ENCODE measurements around the gene ENAH.

ENAH gene

DNA sequence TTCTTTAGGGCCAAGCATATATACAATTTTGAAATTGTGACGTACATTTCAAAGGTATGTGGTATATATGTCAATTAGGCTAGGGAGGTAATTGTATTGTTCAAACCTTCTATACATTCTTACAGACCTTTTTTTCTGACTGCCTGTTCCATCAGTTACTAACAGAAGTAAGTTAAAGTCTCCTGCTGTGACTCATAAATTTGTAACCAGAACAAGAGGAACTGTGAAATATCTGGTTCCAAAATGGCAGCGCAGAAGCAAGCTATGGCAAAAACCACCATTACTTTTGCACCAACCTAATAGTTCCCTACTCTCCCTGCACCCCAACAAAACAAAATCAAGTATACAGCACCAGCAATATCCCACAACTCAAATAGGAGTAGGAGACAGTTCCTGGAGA lies 93.6 kb downstream of the ENAH start:
- Histone ChIP-seq H3K9me3 (ENCODE audit: control insufficient read depth, insufficient read depth, low read length) (peaks cover 13% of the 10 kb centered on the region), H3K9ac (ENCODE audit: low read depth, low read length) (no peak overlapping the region), H3K4me1 (ENCODE audit: insufficient read depth, low read length) (no peaks in the 10 kb centered on the region), H3K36me3 (ENCODE audit: insufficient read depth, low read length) (peaks cover 13% of the 10 kb centered on the region)

DNA sequence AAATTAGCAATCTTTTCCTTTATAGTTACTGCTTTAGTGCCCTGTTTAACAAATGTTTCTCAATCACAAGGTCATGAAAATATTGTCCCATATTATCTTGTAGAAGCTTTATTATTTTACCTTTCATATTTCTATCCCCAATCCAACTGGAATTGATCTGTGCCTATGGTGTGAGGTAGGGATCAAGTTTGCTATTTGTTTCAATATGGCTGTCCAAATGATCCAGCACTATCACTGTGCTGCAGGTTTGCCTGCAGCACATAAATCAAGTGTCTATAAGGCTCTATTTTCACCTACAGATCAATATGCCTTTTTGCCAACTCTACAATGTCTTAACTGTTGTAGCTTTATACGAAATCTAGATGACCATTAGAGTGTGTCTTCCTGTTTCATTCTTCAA lies 96.2 kb downstream of the ENAH start:
- H3K36me3 ChIP-seq (ENCODE audit: insufficient read depth, low read length), result peaks cover 13% of the 10 kb centered on the region
- H3K4me1 ChIP-seq (ENCODE audit: insufficient read depth, low read length), result no peaks in the 10 kb centered on the region
- peaks cover 13% of the 10 kb centered on the region for H3K9me3 ChIP-seq (ENCODE audit: control insufficient read depth, insufficient read depth, low read length)
- H3K9ac ChIP-seq (ENCODE audit: low read depth, low read length), result no peak overlapping the region

DNA sequence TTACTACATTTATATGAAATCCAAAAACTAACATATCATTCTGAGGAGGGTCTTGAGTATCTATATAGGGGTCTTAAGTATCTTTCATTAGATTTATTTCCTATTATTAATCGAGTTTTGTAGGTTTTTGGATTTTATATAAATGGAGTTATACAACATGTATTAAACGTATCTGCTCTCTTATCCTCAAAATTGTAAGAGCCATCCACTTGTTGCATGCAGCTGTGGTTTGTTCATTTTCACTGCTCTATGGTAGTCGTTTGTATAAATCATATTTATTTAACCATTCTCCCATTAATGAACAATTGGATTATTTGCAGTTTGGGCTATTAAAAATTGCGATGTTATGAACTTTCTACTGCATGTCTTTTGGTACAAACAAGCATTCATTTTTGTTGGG lies 97.1 kb downstream of the ENAH start:
- Histone ChIP-seq H3K9ac (ENCODE audit: low read depth, low read length) (no peak overlapping the region), H3K36me3 (ENCODE audit: insufficient read depth, low read length) (peaks cover 13% of the 10 kb centered on the region), H3K4me1 (ENCODE audit: insufficient read depth, low read length) (no peaks in the 10 kb centered on the region), H3K9me3 (ENCODE audit: control insufficient read depth, insufficient read depth, low read length) (peaks cover 13% of the 10 kb centered on the region)

DNA sequence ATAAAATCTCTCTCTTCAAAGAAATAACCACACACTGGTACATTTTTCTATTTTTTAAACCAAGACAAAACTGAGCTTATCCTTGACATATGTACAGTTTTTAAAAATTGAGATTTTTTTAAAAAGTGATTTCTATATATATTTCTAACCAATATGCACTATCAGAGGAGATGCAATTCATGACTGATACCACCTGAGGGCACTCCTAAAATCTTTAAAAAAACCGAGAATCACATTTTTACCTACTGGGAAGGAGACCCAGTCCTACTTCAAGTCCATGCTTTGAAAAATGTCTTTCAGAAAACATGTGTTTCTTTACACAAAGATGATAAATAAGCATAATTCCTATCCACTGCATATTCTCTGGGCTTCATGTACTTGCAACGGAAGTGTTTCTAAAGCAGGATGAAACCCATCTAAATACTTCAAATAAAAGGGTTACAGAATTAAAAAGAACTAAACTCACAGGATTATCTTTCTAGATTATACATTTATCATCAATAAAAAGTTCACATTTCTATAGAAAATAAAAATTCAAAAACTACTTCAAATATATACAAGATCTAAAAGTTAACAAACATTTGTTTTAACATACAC lies 98.6 kb downstream of the ENAH start:
- Histone ChIP-seq H3K9ac (ENCODE audit: low read depth, low read length) (no peak overlapping the region), H3K4me1 (ENCODE audit: insufficient read depth, low read length) (no peaks in the 10 kb centered on the region), H3K36me3 (ENCODE audit: insufficient read depth, low read length) (peaks cover 9% of the 10 kb centered on the region), H3K9me3 (ENCODE audit: control insufficient read depth, insufficient read depth, low read length) (peaks cover 13% of the 10 kb centered on the region)

DNA sequence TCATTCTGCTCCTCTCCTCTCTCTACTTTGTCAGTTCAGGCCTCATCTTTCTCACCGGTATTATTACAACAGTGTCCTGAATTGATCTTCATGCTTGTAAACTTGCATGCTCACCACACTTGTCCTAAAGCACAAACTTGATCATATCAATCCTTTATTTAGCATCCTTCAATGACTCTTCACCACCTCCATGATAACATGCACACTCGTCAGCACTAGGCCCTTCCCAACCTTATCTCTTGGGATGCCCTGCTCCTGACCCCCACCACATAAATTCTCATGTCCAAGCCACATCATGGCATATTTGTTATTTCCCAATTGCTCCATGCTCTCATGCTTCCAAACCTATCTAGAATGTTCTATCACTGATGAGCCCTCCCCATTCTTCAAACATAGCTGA lies 103.1 kb downstream of the ENAH start:
- no peaks in the 10 kb centered on the region; the same call in 1 of the 2 replicates for H3K4me1 ChIP-seq (ENCODE audit: insufficient read depth, low read length)
- no peak overlapping the region for H3K9ac ChIP-seq (ENCODE audit: low read depth, low read length)
- H3K36me3 ChIP-seq (ENCODE audit: insufficient read depth, low read length), result peaks cover 6% of the 10 kb centered on the region
- no peaks in the 10 kb centered on the region for H3K9me3 ChIP-seq (ENCODE audit: control insufficient read depth, insufficient read depth, low read length)

DNA sequence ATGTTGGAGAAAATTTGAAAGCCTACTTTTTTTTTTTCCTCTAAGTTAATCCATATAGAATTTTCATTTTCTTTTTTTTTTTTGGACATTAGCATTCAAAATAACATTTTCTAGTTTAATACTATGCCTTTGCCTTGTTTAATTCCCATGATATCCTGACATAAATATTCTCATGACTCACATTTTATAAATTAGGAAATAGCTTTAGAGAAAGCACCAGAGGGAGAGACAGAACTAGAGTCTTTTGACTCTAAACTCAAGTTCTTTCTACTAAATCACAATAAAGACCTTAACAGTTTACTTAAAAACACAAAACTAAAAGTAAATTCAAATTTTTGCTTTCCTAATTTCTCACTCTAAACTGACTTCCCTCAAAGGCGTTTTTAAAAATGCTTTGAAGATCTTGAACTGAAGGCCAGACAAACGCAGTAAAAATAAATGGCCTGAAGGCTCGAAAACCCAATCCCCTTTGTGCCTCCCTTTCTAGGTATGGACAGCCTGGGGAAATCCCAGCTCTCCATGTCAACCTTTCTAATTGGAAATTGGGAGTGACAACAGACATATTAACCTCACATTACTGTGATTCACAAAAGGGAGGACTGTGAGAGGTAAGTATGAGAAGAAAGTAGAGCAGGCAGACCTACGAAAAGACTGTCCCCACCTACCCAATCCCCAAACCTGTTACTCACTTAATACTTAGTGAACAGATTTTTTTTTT lies 104.6 kb downstream of the ENAH start:
- Histone ChIP-seq H3K4me1 (ENCODE audit: insufficient read depth, low read length) (no peaks in the 10 kb centered on the region; the same call in 1 of the 2 replicates), H3K9me3 (ENCODE audit: control insufficient read depth, insufficient read depth, low read length) (no peaks in the 10 kb centered on the region), H3K36me3 (ENCODE audit: insufficient read depth, low read length) (peaks cover 4% of the 10 kb centered on the region; the same call in 1 of the 2 replicates), H3K9ac (ENCODE audit: low read depth, low read length) (no peak overlapping the region)

DNA sequence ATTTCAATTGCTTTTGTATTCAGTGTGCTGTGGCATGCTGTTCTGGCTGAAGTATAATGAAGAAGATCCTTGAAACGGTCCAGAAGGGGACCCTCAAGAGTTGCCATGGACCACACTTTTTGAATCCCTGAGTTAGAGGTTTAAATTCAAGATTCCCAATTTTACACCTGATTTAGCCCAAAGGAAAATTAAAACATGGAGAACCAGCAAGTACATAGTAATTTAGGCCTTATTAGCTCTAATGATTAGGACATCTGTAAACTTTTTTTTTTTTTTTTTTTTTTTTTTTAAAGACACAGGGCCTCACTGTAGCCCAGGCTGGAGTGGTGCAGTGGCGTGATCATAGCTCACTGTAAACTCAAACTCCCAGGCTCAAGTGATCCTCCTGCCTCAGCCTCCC lies 107.3 kb downstream of the ENAH start:
- Histone ChIP-seq H3K4me1 (ENCODE audit: insufficient read depth, low read length) (peaks cover 6% of the 10 kb centered on the region), H3K9ac (ENCODE audit: low read depth, low read length) (no peak overlapping the region), H3K9me3 (ENCODE audit: control insufficient read depth, insufficient read depth, low read length) (no peaks in the 10 kb centered on the region), H3K36me3 (ENCODE audit: insufficient read depth, low read length) (0 out of 2 replicates have a peak, but pooled peaks cover 4% of the 10 kb centered on the region)

DNA sequence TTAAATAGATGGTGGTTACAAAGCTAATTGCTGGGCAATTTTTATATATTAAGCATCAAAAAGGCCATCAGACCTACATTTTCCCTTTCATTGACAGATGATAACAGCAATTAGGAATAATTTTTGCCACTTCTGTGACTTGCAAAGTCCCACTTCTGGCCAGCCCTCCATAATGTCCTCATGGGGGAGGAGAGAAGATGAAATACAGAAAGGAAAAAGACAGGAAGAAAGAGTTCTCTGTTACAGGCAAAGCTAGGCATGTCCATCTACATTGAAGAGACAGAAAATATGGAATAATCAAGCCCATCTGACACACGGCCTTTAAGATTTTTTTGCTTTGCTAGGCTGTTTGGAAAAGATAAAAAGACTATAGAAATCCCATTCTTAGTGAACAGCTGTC lies 108.0 kb downstream of the ENAH start:
- Histone ChIP-seq H3K36me3 (ENCODE audit: insufficient read depth, low read length) (0 out of 2 replicates have a peak, but pooled peaks cover 4% of the 10 kb centered on the region), H3K4me1 (ENCODE audit: insufficient read depth, low read length) (peaks cover 6% of the 10 kb centered on the region), H3K9me3 (ENCODE audit: control insufficient read depth, insufficient read depth, low read length) (no peaks in the 10 kb centered on the region), H3K9ac (ENCODE audit: low read depth, low read length) (no peak overlapping the region)

DNA sequence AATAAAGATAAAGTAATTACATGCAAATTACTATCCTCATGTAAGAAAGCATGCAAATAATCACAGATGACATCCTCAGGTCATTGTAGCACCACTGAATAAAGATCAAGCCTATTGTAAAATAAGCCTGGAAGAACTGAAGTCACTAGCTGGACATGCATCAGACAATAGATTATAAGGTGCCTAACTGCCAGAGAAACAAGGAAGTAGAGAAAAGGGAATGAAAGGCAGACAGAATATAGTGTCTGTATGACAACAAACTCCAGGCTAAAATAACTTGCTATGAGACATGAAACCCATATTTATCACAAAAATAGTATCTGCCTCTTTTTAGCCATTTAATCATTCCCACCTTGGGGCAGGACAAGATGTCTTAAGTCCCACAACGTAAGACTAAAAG lies 108.7 kb downstream of the ENAH start:
- peaks cover 11% of the 10 kb centered on the region for H3K4me1 ChIP-seq (ENCODE audit: insufficient read depth, low read length)

DNA sequence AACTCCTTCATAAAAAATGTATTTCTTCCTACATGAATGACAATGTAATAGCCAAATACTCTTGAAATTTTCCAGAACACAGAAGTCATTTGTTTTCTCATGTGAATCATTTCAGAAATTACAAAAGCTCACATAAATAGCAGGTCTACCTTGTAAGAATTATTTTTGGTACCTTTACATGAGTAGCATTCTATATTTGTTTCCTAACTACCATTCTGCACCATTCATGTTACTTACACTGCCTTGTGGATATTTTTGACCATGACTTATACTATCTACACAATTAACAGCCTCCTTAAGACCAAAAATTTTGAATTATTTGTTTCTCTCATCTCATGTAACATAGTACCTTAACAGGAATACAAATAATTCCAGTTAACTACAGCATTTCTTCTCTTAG lies 109.6 kb downstream of the ENAH start:
- Histone ChIP-seq H3K4me1 (ENCODE audit: insufficient read depth, low read length) (peaks cover 13% of the 10 kb centered on the region; the same call in 1 of the 2 replicates), H3K9me3 (ENCODE audit: control insufficient read depth, insufficient read depth, low read length) (no peaks in the 10 kb centered on the region), H3K36me3 (ENCODE audit: insufficient read depth, low read length) (0 out of 2 replicates have a peak, but pooled peaks cover 4% of the 10 kb centered on the region), H3K9ac (ENCODE audit: low read depth, low read length) (no peak overlapping the region)

More for the DNA sequence above, 108.7 kb downstream of the ENAH start:
- H3K9ac ChIP-seq (ENCODE audit: low read depth, low read length), result no peak overlapping the region
- no peaks in the 10 kb centered on the region for H3K9me3 ChIP-seq (ENCODE audit: control insufficient read depth, insufficient read depth, low read length)
- H3K36me3 ChIP-seq (ENCODE audit: insufficient read depth, low read length), result 0 out of 2 replicates have a peak, but pooled peaks cover 4% of the 10 kb centered on the region

DNA sequence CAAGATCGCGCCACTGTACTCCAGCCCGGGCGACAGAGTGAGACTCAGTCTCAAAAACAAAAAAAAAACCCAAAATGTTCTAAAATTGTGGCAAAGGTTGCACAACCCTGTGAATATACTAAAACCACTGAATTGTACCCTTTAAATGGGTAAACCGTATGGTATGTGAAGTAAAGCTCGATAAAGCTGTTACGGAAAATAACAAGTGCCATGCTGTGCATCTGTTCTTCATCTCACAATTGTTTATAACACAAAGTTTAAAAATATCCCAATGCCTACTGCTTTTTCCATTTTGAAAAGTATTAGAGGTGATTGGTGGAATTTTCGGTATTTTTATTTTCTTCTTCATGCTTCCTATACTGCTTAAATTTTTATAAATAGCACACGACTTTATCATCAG lies 111.5 kb downstream of the ENAH start:
- Histone ChIP-seq H3K36me3 (ENCODE audit: insufficient read depth, low read length) (0 out of 2 replicates have a peak, but pooled peaks cover 4% of the 10 kb centered on the region), H3K4me1 (ENCODE audit: insufficient read depth, low read length) (peaks cover 20% of the 10 kb centered on the region; the same call in 1 of the 2 replicates), H3K9me3 (ENCODE audit: control insufficient read depth, insufficient read depth, low read length) (no peaks in the 10 kb centered on the region), H3K9ac (ENCODE audit: low read depth, low read length) (no peak overlapping the region)

DNA sequence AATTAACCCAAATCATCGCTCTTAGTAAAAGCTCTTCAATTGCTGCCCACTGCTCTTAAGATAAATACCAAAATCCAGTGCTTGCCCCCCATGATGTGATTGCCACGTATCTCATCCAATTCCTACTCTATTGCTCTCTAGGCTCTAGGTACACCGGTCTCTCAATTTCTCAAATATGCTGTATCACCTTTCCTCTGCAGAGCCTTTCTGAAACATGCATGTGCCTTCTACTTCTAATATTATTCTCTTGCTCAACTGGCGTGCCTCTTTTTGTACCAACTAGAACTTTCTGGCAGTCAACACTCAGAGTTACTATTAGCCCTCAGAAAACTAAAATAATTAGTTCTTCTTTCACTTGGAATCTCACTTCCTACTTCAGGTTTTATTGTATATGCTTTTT lies 113.3 kb downstream of the ENAH start:
- no peak overlapping the region for H3K9ac ChIP-seq (ENCODE audit: low read depth, low read length)
- H3K36me3 ChIP-seq (ENCODE audit: insufficient read depth, low read length), result no peaks in the 10 kb centered on the region
- H3K4me1 ChIP-seq (ENCODE audit: insufficient read depth, low read length), result peaks cover 24% of the 10 kb centered on the region; the same call in 1 of the 2 replicates

DNA sequence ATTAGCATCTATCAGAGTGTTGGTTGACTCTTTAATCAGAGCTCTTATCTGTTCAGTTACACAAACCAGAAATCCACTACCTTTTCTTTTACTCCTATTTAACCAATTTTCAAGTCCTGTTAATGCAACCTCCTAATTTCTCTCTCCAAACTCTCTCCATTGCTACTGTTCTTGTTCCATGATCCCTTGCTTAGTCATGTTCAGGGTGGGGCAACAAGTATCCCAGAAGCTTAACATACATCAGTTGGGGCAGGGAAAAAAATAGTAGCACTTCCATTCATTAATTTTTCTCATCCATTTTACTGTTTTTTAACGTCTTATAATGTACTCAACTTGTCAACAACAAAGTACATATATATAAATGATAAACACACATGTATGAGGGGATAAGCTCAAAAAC lies 113.9 kb downstream of the ENAH start:
- Histone ChIP-seq H3K9ac (ENCODE audit: low read depth, low read length) (no peak overlapping the region), H3K4me1 (ENCODE audit: insufficient read depth, low read length) (peaks cover 24% of the 10 kb centered on the region; the same call in 1 of the 2 replicates), H3K9me3 (ENCODE audit: control insufficient read depth, insufficient read depth, low read length) (no peaks in the 10 kb centered on the region), H3K36me3 (ENCODE audit: insufficient read depth, low read length) (no peaks in the 10 kb centered on the region)

More for the DNA sequence above, 113.3 kb downstream of the ENAH start:
- H3K9me3 ChIP-seq (ENCODE audit: control insufficient read depth, insufficient read depth, low read length), result no peaks in the 10 kb centered on the region

DNA sequence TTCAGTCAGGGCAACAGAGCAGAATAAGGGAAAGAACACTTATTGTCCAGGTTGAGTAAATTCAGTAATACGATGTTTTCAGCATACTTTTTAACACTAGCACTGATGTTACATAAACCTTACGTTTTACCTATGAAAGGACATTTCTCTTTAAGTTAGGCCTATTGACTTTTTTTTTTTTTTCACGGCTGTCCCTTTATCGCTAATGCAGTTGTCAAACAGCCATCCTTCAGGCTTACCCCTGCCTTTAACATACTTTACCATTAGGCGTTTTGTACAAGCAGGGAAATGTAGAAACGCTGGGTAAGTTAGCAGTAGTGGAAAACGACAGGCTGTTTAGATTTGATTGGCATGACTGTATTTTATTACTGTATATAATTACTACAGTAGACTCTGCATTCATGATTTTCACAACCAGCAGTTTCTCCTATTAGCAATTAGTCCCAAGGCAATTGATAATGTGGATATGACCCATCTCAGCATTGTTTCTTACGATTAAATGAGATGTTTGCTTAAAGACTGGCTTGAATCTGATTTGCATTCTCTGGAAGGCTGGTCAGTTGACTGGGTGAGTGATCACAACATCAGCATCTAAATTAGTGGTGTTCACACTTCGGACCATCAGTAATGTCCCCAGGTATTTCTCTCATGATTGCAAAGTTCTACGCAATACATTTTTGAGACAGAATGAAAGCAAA lies 115.2 kb downstream of the ENAH start:
- H3K9ac ChIP-seq (ENCODE audit: low read depth, low read length), result no peak overlapping the region
- no peaks in the 10 kb centered on the region for H3K36me3 ChIP-seq (ENCODE audit: insufficient read depth, low read length)
- H3K9me3 ChIP-seq (ENCODE audit: control insufficient read depth, insufficient read depth, low read length), result no peaks in the 10 kb centered on the region
- H3K4me1 ChIP-seq (ENCODE audit: insufficient read depth, low read length), result peaks cover 33% of the 10 kb centered on the region
